ENCODE data around the gene TNFRSF4.
"Not testable (repeated sequence)": the region's sequence is repeated elsewhere in the genome, so short reads cannot be mapped to it uniquely, and the experiment has no call there.

Gene TNFRSF4

GRCh38 chr1:1203561-1204424 is 10.2 kb downstream of the TNFRSF4 start:
- DNase-seq (ENCODE audit: low read depth in 2 of 3, low spot score in 2 of 3), result no peak

GRCh38 chr1:1202831-1203560 is 11.0 kb downstream of the TNFRSF4 start:
- no peak for DNase-seq (ENCODE audit: low read depth in 2 of 3, low spot score in 2 of 3)

- DNase-seq (ENCODE audit: low read depth in 2 of 3, low spot score in 2 of 3), result peak in 2 of 3 experiments; percentile 71 to 82
Measured at GRCh38 chr1:1200876-1201810, 12.8 kb downstream of the TNFRSF4 start.

- no peak for DNase-seq (ENCODE audit: low read depth in 2 of 3, low spot score in 2 of 3)
Measured at GRCh38 chr1:1199961-1200875, 13.7 kb downstream of the TNFRSF4 start.

- no peak for DNase-seq (ENCODE audit: low read depth in 2 of 3, low spot score in 2 of 3)
Measured at GRCh38 chr1:1199141-1199960, 14.6 kb downstream of the TNFRSF4 start.

GRCh38 chr1:1198423-1199140 is 15.4 kb downstream of the TNFRSF4 start:
- no peak for DNase-seq (ENCODE audit: low read depth in 2 of 3, low spot score in 2 of 3)

DNA sequence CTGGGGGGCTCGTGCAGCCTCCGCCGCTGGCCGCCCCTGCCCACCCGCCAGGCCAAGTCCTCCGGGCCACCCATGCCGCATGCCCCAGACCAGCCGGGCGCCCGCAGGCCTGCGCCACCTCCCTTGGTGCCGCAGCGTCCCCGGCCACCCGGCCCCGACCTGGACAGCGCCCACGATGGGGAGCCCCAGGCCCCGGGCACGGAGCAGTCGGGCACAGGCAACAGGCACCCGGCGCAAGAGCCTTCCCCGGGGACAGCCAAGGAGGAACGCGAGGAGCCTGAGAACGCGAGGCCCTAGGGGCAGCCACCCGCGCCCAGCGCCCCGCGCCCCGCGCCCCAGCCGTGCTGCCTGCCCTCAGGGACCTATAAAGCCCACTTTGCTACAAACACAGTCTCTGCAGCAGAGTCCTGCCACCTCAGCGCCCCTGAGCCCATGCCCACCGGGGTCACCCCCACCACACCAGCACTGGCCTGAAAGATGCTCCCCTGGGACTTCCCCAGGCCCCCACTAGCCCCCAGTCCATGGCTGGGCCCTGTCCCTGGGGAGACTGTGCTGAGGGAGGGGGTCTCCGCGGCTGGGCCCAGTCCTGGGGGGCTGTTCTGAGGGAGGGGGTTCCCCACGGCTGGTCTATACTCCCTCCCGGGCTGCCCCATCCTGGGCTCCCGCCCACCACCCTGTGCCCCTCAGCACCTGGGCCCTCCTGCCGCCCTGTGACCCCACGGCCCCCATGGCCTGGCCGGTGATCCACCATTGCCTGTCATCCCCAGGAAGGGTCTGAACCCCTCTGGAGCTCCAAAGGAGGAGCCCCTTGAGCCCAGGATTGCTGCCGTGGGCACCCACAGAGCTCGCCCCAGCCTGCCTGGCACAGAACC is 16.2 kb downstream of the TNFRSF4 start:
- no peak for DNase-seq (ENCODE audit: low read depth in 2 of 3, low spot score in 2 of 3)

- no peak for DNase-seq (ENCODE audit: low read depth in 2 of 3, low spot score in 2 of 3)
Measured at GRCh38 chr1:1197188-1197500, 16.8 kb downstream of the TNFRSF4 start.

GRCh38 chr1:1196431-1197187 is 17.3 kb downstream of the TNFRSF4 start:
- no peak for DNase-seq (ENCODE audit: low read depth in 2 of 3, low spot score in 2 of 3)

GRCh38 chr1:1195726-1196125 is 18.2 kb downstream of the TNFRSF4 start:
- DNase-seq (ENCODE audit: low read depth in 2 of 3, low spot score in 2 of 3), result not testable (repeated sequence)

- DNase-seq (ENCODE audit: low read depth in 2 of 3, low spot score in 2 of 3), result no peak
Measured at GRCh38 chr1:1194723-1195122, 19.2 kb downstream of the TNFRSF4 start.

GRCh38 chr1:1191734-1192133 is 22.2 kb downstream of the TNFRSF4 start:
- DNase-seq (ENCODE audit: low read depth in 2 of 3, low spot score in 2 of 3), result no peak

GRCh38 chr1:1189111-1189510 is 24.8 kb downstream of the TNFRSF4 start:
- no peak for DNase-seq (ENCODE audit: low read depth in 2 of 3, low spot score in 2 of 3)

- DNase-seq (ENCODE audit: low read depth in 2 of 3, low spot score in 2 of 3), result no peak
Measured at GRCh38 chr1:1187938-1188337, 26.0 kb downstream of the TNFRSF4 start.

DNA sequence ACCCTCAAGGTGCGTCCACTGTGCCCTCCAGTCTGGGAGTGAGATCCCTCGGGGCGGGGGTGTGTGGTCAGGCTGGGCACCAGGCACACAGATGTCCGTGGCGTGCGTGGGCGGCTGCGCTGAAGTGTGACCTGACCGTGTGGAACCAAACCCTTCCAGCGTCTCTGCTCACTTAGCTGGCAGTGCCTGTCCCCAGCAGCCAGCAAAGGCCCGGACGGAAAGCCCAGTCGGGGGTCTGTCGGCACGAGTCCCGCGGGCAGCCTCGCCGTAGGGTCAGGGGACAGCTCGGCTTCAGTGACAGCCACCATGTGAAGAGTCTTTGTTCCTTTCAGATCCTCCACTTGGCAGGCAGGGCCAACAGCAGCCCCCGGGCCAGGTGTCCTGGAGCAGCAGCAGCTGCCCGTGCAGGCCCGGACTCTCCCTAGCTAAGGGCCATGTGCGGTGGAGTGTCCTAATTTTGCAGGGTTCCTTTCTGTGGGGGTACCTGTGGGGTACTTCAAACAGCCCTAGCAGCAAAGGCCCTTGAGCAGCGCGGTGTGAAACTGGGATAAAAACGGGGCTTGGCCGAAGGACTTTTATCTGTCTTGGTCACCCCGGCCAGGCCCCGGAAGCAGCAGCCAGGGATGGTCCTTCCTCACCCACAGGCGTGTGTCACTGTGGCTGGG is 28.7 kb downstream of the TNFRSF4 start:
- DNase-seq (ENCODE audit: low read depth in 2 of 3, low spot score in 2 of 3), result no peak

All from activated CD8-positive, alpha-beta memory T cell treated with anti-CD3 and anti-CD28 coated beads for 48 hours (primary cell).